Stimulated activated CD4-positive, alpha-beta T cell treated with anti-CD3 and anti-CD28 coated beads, Interleukin-4, amount 100 ng/mL, for 1 hour (primary cell): ENCODE data around the gene FLOT2.
"Not testable (repeated sequence)": the region's sequence is repeated elsewhere in the genome, so short reads cannot be mapped to it uniquely, and the experiment has no call there.

Experiments
- DNase-seq: peaks from one replicate; pipeline ENCODE4 v3.0.0-alpha.2; 2020

The FLOT2 gene

DNA sequence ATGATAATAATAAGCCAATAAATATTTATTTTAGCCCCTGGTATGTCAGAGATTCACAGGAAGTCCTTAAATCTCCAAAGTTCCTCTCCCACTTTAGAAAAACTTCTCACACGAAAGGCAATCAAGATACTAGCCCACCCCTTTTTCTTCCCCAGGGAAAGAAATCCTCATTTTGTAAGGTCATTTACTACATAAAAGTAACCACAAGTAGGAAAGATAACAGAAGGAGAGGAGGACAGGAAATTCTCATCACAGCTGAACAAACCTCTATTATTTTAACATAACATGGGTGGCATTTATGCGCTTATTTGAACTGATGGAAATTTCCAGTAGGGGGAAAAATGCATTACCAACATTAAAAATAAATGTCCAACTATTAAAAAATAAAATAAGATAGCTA, 58.3 kb downstream of the FLOT2 start:
- DNase-seq: no peak

GRCh38 chr17:28836541-28836940, 61.0 kb downstream of the FLOT2 start:
- DNase-seq: not testable (repeated sequence)

GRCh38 chr17:28834420-28834819, 63.1 kb downstream of the FLOT2 start:
- DNase-seq: no peak
